Upper lobe of left lung (tissue), 6 donors: Measurements from ENCODE around the gene TMEM181. TPM values are rescaled to one million over a fixed set of nuclear protein-coding genes. Genes with fewer than 3 reads are reported as not detected.

Source experiments
- ATAC-seq, 2 donors: fragments of 200-7000 bp; cut with Tn5 transposase; one replicate each; pipeline ENCODE4 v1.9.1; 2022; ENCODE audit warnings: mild to moderate bottlenecking in 2 of 2, moderate library complexity in 2 of 2; ENCODE audit not compliant: low FRiP score in 2 of 2
- DNase-seq, 2 donors: peaks; one replicate each; pipeline ENCODE4 v3.0.0-alpha.2; 2019 to 2020
- H3K27ac ChIP-seq, 4 donors: fragments of 200-600 bp; sonication (generic); one replicate each; pipeline ENCODE4 v1.5.1; 2016 to 2019
- H3K27me3 ChIP-seq, 4 donors: fragments of 200-600 bp; sonication (generic); one replicate each; pipeline ENCODE4 v1.5.1; 2017 to 2019
- H3K36me3 ChIP-seq, 4 donors: fragments of 200-600 bp; sonication (generic); one replicate each; pipeline ENCODE4 v1.5.1; 2016 to 2019
- H3K4me1 ChIP-seq, 4 donors: fragments of 200-600 bp; sonication (generic); one replicate each; pipeline ENCODE4 v1.5.1; 2018 to 2019
- H3K4me3 ChIP-seq, 4 donors: fragments of 200-600 bp; sonication (generic); one replicate each; pipeline ENCODE4 v1.5.1; 2017 to 2019; ENCODE audit warnings: mild to moderate bottlenecking in 2 of 4, moderate library complexity in 1 of 4
- H3K9me3 ChIP-seq, 4 donors: fragments of 200-600 bp; sonication (generic); one replicate each; pipeline ENCODE4 v1.5.1; 2018 to 2019
- EP300 ChIP-seq, 4 donors: sonication (generic); formaldehyde crosslinking; IDR thresholded peaks; one replicate each; pipeline ENCODE4 v1.5.1; 2017; ENCODE audit warnings: antibody characterized with exemption in 4 of 4, control low read depth in 2 of 4
- POLR2A ChIP-seq, 4 donors: fragments of 450-650 bp; IDR thresholded peaks; one replicate each; pipeline ENCODE4 v1.5.1; 2016 to 2017; ENCODE audit warnings: antibody characterized with exemption in 4 of 4, mild to moderate bottlenecking in 2 of 4
- POLR2AphosphoS5 ChIP-seq, 2 donors: sonication (generic); formaldehyde crosslinking; IDR thresholded peaks; one replicate each; pipeline ENCODE4 v1.5.1; 2017; ENCODE audit warnings: antibody characterized with exemption in 2 of 2
- WGBS, 2 donors: methylation state at CpG; one replicate each; pipeline ENCODE4 v1.1.5; 2017 to 2018; 5-methylcytosine and 5-hydroxymethylcytosine counted together
- total RNA-seq, 6 donors: library from RNA; depleted of rRNA in 4 of 6; stranded (reverse); fragments of >200 nt in 4 of 6; gene quantifications; one replicate each; pipeline versions ENCODE4 v1.1.0 to v1.2.1, GENCODE V29; 2016 to 2021
- TF ChIP-seq, protein P1 (sequence below), 6 experiments: fragments of 450-650 bp in 4 of 6; fragments of 200-600 bp in 2 of 6; sonication (generic) in 2 of 6; IDR thresholded peaks; one replicate each; pipeline ENCODE4 v1.5.1; 2016 to 2019; ENCODE audit warnings: antibody characterized with exemption in 6 of 6
- donor health status: DM: no; HTN: no; CAD: no; lungs with moderate emphysema.
- donor health status: DM: no; HTN: yes; CAD: no; lungs with severe emphysema.

TMEM181 gene
- total RNA-seq, 6 donors from 2014 or later = 11.5 to 27.6 (median 18.9) TPM

GRCh38 chr6:158545043-158545966, 14.6 kb upstream of the TMEM181 start:
- DNase-seq (peak; percentile 7 to 58), ATAC-seq (no peak)
- H3K4me1 ChIP-seq = no peaks in the 10 kb centered on the region
- no peaks in the 10 kb centered on the region for H3K9me3 ChIP-seq
- 80 to 81% methylated on average over 28 to 30 of the region's 30 CpGs for WGBS, 2 donors
- H3K36me3 ChIP-seq = no peaks in the 10 kb centered on the region
- no peaks in the 10 kb centered on the region for H3K27me3 ChIP-seq
- TF ChIP-seq POLR2A (IDR thresholded peaks at IDR 0.05) (no peak), EP300 (IDR thresholded peaks at IDR 0.05) (no peak)
- no peak overlapping the region for H3K27ac ChIP-seq
- no peak overlapping the region for H3K4me3 ChIP-seq

GRCh38 chr6:158548418-158549161, 11.3 kb upstream of the TMEM181 start:
- 73 to 88% methylated on average over 9 of the region's 9 CpGs for WGBS, 2 donors
- H3K36me3 ChIP-seq = no peaks in the 10 kb centered on the region
- H3K9me3 ChIP-seq = no peaks in the 10 kb centered on the region
- TF ChIP-seq POLR2AphosphoS5 (IDR thresholded peaks at IDR 0.05) = no peak
- no peak for TF ChIP-seq POLR2A (IDR thresholded peaks at IDR 0.05)
- TF ChIP-seq, protein P1, sequence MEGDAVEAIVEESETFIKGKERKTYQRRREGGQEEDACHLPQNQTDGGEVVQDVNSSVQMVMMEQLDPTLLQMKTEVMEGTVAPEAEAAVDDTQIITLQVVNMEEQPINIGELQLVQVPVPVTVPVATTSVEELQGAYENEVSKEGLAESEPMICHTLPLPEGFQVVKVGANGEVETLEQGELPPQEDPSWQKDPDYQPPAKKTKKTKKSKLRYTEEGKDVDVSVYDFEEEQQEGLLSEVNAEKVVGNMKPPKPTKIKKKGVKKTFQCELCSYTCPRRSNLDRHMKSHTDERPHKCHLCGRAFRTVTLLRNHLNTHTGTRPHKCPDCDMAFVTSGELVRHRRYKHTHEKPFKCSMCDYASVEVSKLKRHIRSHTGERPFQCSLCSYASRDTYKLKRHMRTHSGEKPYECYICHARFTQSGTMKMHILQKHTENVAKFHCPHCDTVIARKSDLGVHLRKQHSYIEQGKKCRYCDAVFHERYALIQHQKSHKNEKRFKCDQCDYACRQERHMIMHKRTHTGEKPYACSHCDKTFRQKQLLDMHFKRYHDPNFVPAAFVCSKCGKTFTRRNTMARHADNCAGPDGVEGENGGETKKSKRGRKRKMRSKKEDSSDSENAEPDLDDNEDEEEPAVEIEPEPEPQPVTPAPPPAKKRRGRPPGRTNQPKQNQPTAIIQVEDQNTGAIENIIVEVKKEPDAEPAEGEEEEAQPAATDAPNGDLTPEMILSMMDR (IDR thresholded peaks at IDR 0.05) = no peak
- no peak for TF ChIP-seq EP300 (IDR thresholded peaks at IDR 0.05)
- H3K4me3 ChIP-seq = no peak overlapping the region
- DNase-seq (peak in 1 of 2 donors; percentile 15), ATAC-seq (no peak)
- no peak overlapping the region for H3K27ac ChIP-seq
- H3K27me3 ChIP-seq = no peaks in the 10 kb centered on the region
- no peaks in the 10 kb centered on the region for H3K4me1 ChIP-seq

DNA sequence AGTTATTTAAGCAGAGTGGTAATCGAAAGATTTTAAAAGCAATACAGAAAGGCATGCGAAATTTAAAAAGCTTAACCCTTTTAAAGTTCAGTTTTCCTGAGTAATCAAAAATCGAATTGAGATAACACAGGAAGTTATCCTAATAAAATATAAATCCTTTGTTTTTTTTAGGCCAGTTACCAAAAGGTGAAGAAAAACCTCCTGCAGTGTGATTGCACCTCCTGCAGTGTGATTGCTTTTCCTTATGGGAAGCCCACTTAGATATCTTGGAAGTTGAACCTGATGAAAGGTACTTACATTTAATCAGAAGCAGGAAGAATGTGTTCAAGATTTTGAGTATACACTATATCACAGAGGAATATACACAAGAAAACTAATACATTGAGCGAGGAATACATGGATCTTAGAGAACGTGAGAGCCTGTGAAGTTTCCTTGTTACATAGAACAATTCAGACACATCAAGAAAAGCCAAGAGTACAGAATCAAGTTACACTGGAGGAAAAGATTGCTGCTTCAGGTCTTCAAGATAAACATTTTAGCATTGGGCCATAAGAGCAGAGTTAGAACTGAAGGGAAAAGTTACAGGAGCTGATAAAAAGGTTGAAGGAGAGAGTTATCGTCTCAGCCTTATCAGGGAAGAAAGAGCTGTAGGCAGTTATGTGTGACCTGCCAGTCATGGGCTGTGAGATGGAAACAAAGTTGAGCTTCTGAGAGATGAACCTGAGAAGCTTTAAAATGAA, 7.7 kb upstream of the TMEM181 start:
- ATAC-seq (no peak), DNase-seq (no peak)
- 75 to 76% methylated on average over 6 of the region's 6 CpGs for WGBS, 2 donors
- H3K4me1 ChIP-seq = peaks cover 0 to 7% (median 0%) of the 10 kb centered on the region in 4 donors
- no peak for TF ChIP-seq POLR2AphosphoS5 (IDR thresholded peaks at IDR 0.05)
- no peak for TF ChIP-seq POLR2A (IDR thresholded peaks at IDR 0.05)
- TF ChIP-seq, protein P1 (IDR thresholded peaks at IDR 0.05) = no peak
- no peak for TF ChIP-seq EP300 (IDR thresholded peaks at IDR 0.05)
- H3K27ac ChIP-seq = no peak overlapping the region
- H3K9me3 ChIP-seq = no peaks in the 10 kb centered on the region
- no peak overlapping the region for H3K4me3 ChIP-seq
- no peaks in the 10 kb centered on the region for H3K36me3 ChIP-seq
- H3K27me3 ChIP-seq = no peaks in the 10 kb centered on the region

DNA sequence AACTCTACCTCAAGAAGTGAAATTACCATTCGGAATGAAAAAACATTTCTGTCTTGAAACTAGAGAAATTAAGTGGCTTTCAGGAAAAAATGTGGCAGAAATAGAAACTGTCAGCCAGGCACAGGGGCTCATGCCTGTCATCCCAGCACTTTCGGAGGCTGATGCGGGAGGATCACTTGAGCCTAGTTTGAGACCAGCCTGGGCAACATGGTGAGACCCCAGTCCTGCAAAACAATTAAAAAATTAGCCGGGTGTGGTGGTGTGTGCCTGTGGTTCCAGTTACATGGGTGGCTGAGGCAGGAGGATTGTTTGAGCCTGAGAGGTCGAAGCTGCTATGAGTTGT, 7.1 kb upstream of the TMEM181 start:
- Histone ChIP-seq H3K36me3 (no peaks in the 10 kb centered on the region), H3K4me1 (peaks cover 0 to 7% (median 0%) of the 10 kb centered on the region in 4 donors), H3K4me3 (no peak overlapping the region), H3K27ac (no peak overlapping the region), H3K9me3 (no peaks in the 10 kb centered on the region), H3K27me3 (no peaks in the 10 kb centered on the region)
- no peak for ATAC-seq
- peak in 1 of 2 donors; percentile 10 for DNase-seq
- TF ChIP-seq POLR2A (IDR thresholded peaks at IDR 0.05) (no peak), EP300 (IDR thresholded peaks at IDR 0.05) (no peak), POLR2AphosphoS5 (IDR thresholded peaks at IDR 0.05) (no peak)
- TF ChIP-seq, protein P1 (IDR thresholded peaks at IDR 0.05) = no peak
- WGBS, 2 donors = 88 to 95% methylated on average over 5 of the region's 5 CpGs
